GM12873 (cell line): ENCODE measurements around the gene PWWP2B.

ENCODE experiments used
- TF ChIP-seq, protein P1 (sequence below): IDR thresholded peaks from 2 replicates; pipeline ENCODE4 v1.5.1; 2012; ENCODE audit warnings: low read depth, mild to moderate bottlenecking, moderate library complexity, low read length, control low read depth; ENCODE audit not compliant: insufficient read depth; ENCODE audit errors: missing control alignments

PWWP2B gene

GRCh38 chr10:132412316-132413192 is 15.6 kb downstream of the PWWP2B start:
- TF ChIP-seq, protein P1, sequence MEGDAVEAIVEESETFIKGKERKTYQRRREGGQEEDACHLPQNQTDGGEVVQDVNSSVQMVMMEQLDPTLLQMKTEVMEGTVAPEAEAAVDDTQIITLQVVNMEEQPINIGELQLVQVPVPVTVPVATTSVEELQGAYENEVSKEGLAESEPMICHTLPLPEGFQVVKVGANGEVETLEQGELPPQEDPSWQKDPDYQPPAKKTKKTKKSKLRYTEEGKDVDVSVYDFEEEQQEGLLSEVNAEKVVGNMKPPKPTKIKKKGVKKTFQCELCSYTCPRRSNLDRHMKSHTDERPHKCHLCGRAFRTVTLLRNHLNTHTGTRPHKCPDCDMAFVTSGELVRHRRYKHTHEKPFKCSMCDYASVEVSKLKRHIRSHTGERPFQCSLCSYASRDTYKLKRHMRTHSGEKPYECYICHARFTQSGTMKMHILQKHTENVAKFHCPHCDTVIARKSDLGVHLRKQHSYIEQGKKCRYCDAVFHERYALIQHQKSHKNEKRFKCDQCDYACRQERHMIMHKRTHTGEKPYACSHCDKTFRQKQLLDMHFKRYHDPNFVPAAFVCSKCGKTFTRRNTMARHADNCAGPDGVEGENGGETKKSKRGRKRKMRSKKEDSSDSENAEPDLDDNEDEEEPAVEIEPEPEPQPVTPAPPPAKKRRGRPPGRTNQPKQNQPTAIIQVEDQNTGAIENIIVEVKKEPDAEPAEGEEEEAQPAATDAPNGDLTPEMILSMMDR = no peak

DNA sequence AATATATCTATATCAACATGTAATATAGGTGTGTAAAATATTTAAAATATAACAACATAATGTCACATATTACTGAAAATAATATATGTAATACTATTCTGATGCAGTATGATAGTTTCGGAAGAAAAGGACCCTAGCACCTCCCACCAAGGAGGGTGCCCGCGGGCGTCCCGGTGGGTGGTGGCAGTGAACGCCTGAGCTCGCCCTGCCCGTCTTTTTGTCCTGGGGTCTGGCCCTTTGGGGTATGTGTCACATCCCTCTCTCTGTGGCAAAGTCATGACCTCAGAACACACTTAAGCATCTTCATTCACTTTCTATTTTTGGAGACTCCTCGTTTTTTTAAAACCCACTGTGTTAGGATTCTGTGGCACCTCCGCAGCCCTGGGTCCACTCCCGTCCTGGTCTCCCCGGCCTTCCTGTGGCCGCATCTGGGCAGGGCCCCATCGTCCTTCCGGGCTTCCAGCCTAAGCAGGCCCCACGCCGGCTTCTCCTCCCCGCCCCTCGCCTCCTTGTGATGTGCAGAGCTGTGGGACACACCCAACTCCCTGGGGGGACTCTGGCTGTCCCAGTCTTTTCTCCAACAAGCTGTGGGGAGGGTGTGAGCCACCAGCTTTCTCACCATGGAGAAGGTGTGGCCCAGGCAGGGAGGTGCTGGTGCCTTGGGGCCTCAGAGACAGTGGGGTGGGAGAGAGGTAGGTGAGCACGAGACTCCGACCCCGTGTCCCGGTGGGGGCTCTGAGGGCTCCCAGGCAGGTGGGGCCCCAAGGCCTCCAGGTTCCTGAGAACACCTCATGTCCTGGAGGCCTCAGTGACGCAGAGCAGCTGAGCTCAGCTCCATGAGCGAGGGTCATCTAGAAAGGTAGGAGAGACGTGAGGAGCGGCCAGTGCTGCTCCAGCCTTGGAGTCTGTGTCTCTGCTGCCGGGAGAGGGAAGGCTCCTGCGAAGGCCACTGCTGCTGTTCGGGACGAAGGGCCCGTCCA is 16.5 kb downstream of the PWWP2B start:
- TF ChIP-seq, protein P1 = no peak

GRCh38 chr10:132414402-132415016 is 17.5 kb downstream of the PWWP2B start:
- TF ChIP-seq, protein P1 = no peak

- TF ChIP-seq, protein P1 = no peak
These were observed 18.3 kb downstream of the PWWP2B start for GRCh38 chr10:132415255-132415654.

GRCh38 chr10:132415956-132416355 is 19.0 kb downstream of the PWWP2B start:
- TF ChIP-seq, protein P1 = no peak

GRCh38 chr10:132416566-132417256 is 19.7 kb downstream of the PWWP2B start:
- TF ChIP-seq, protein P1 = no peak
